ENCODE results near the gene MKNK2. TPM values are rescaled to one million over a fixed set of nuclear protein-coding genes. Genes with fewer than 3 reads are reported as not detected.
"Not testable (repeated sequence)": the region's sequence is repeated elsewhere in the genome, so short reads cannot be mapped to it uniquely, and the experiment has no call there.

Gene MKNK2
- total RNA-seq, 1 donor from 2014 or later = 97.1 TPM

DNA sequence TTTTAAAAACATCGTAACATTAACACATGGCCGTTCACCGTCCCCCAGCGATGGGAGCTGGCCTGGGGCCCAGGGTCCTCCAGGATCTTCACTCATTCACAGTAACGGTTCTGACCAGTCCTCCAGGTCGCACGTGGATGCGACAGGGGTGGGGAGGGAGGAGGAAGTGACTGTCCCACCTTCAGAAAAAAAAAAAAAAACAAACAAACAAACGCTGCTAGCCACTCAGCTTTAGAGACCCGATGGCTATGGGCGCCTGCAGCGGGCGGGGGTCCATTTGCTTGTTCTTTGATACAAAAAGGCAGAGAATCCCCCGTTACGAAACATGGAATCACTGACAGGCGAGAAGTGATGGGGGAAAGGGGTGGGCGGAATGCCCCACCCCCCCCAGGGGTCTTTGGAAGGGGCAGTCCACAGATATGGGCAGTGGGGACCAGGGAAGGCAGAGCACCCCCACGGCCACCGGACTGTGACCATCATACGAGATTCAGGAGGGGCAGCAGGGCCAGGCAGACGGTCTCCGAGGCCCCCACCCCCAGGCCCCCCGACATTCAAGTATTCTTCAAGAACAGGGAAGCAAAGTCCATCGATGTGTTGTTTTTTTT is 13.3 kb downstream of the MKNK2 start:
- H3K27ac Mint-ChIP-seq = peak overlapping the region; percentile 69
- no peak for TF ChIP-seq CTCF (IDR thresholded peaks at IDR 0.05; ENCODE audit: unreplicated experiment)
- H3K27me3 Mint-ChIP-seq (ENCODE audit: low read depth) = no peaks in the 10 kb centered on the region

DNA sequence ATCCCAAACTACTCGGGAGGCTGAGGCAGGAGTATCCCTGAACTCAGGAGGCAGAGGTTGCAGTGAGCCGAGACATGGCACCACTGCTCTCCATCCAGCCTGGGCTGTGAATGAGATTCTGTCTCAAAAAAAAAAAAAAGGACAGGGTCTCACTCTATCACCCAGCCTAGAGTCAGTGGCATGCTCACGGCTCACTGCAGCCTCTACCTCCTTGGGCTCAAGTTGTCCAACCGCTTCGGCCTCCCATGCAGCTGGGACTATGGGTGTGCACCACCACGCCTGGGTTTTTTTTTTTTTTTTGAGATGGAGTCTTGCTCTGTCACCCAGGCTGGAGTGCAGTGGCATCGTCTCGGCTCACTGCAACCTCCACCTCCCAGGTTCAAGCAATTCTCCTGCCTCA is 14.6 kb downstream of the MKNK2 start:
- H3K36me3 Mint-ChIP-seq = peaks cover 4% of the 10 kb centered on the region

More for the DNA sequence above, 13.3 kb downstream of the MKNK2 start:
- no peaks in the 10 kb centered on the region for H3K9me3 Mint-ChIP-seq
- H3K4me3 Mint-ChIP-seq = no peak overlapping the region
- peaks cover 9% of the 10 kb centered on the region for H3K4me1 Mint-ChIP-seq
- no peak for DNase-seq (ENCODE audit: low spot score in 2 of 2, unreplicated experiment in 2 of 2)
- H3K36me3 Mint-ChIP-seq = peaks cover 4% of the 10 kb centered on the region

GRCh38 chr19:2035590-2035991 is 15.5 kb downstream of the MKNK2 start:
- Mint-ChIP-seq H3K36me3 (peaks cover 4% of the 10 kb centered on the region), H3K4me3 (no peak overlapping the region), H3K27me3 (ENCODE audit: low read depth) (no peaks in the 10 kb centered on the region), H3K9me3 (no peaks in the 10 kb centered on the region), H3K27ac (no peak overlapping the region), H3K4me1 (peaks cover 14% of the 10 kb centered on the region)
- TF ChIP-seq CTCF (IDR thresholded peaks at IDR 0.05; ENCODE audit: unreplicated experiment) = no peak
- DNase-seq (ENCODE audit: low spot score in 2 of 2, unreplicated experiment in 2 of 2) = no peak

More for the DNA sequence above, 14.6 kb downstream of the MKNK2 start:
- Mint-ChIP-seq H3K9me3 (no peaks in the 10 kb centered on the region), H3K27me3 (ENCODE audit: low read depth) (no peaks in the 10 kb centered on the region), H3K4me3 (no peak overlapping the region), H3K4me1 (peaks cover 15% of the 10 kb centered on the region), H3K27ac (no peak overlapping the region)
- TF ChIP-seq CTCF (IDR thresholded peaks at IDR 0.05; ENCODE audit: unreplicated experiment) = no peak
- DNase-seq (ENCODE audit: low spot score in 2 of 2, unreplicated experiment in 2 of 2) = no peak

DNA sequence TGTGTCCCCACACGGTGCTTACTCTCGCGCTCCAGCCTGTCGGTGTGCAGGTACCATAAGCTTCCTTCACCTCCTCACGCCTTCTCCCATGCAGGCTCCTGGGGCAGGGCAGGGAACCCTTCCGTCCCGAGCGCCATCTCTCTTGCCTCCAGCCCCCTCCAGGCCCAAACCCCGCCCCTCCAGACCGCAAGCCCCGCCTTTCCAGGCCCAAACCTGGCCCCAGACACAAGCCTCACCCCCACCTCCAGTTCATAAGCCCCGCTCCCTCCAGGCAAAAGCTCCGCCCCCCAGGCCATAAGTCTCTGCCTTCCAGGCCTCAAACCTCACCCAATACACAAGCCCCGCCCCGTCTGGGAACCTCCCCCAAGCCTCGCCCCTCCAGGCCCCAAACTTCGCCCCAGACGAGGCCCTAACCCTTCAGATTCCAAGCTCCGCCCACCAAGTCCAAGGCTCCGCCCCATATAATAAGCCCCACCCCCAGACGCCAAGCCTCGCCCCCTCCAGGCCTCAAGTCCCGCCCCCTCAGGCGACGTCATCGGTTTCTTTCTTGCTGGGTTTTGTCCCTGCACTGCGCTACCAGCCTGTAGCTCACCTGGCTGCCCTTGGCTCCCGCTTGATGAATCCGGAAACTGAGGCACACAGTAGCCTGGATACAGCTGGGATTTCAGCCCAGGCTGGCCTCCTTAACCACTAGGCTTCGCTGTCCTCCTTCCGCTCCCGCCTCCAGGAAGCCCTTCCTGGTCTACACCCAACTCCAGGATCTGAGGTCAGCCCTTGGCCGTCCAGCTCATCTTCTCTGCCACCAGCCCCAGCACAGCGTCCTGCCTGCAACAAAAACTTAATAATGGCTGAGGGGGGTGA is 16.1 kb downstream of the MKNK2 start:
- Mint-ChIP-seq H3K4me1 (peaks cover 14% of the 10 kb centered on the region), H3K4me3 (no peak overlapping the region), H3K36me3 (peaks cover 4% of the 10 kb centered on the region), H3K9me3 (no peaks in the 10 kb centered on the region), H3K27ac (no peak overlapping the region), H3K27me3 (ENCODE audit: low read depth) (no peaks in the 10 kb centered on the region)
- DNase-seq (ENCODE audit: low spot score in 2 of 2, unreplicated experiment in 2 of 2) = no peak
- TF ChIP-seq CTCF (IDR thresholded peaks at IDR 0.05; ENCODE audit: unreplicated experiment) = no peak

- H3K36me3 Mint-ChIP-seq; H3K27ac Mint-ChIP-seq; H3K27me3 Mint-ChIP-seq (ENCODE audit: low read depth); H3K9me3 Mint-ChIP-seq; DNase-seq (ENCODE audit: low spot score in 2 of 2, unreplicated experiment in 2 of 2); H3K4me3 Mint-ChIP-seq: not testable (repeated sequence)
- H3K4me1 Mint-ChIP-seq = peaks cover 14% of the 10 kb centered on the region
Observed at GRCh38 chr19:2034253-2034652, 16.8 kb downstream of the MKNK2 start.

- peaks cover 4% of the 10 kb centered on the region for H3K36me3 Mint-ChIP-seq
- no peak overlapping the region for H3K27ac Mint-ChIP-seq
- H3K4me3 Mint-ChIP-seq = no peak overlapping the region
- no peaks in the 10 kb centered on the region for H3K27me3 Mint-ChIP-seq (ENCODE audit: low read depth)
- peak in 1 of 2 experiments; percentile 34 for DNase-seq (ENCODE audit: low spot score in 2 of 2, unreplicated experiment in 2 of 2)
- H3K9me3 Mint-ChIP-seq = no peaks in the 10 kb centered on the region
- H3K4me1 Mint-ChIP-seq = peaks cover 14% of the 10 kb centered on the region
- no peak for TF ChIP-seq CTCF (IDR thresholded peaks at IDR 0.05; ENCODE audit: unreplicated experiment)
Observed at GRCh38 chr19:2033825-2034159, 17.3 kb downstream of the MKNK2 start.

Measured in mesothelial cell of epicardium (in vitro differentiated cells).